HG02798 (cell line): ENCODE data around the gene CCSER1.
"Not testable (repeated sequence)": the region's sequence is repeated elsewhere in the genome, so short reads cannot be mapped to it uniquely, and the experiment has no call there.

Source experiments
- ATAC-seq: cut with Tn5 transposase; IDR thresholded peaks from one replicate; pipeline ENCODE4 v1.9.1; 2021; ENCODE audit warnings: mild to moderate bottlenecking; ENCODE audit not compliant: unreplicated experiment, poor library complexity

The CCSER1 gene

DNA sequence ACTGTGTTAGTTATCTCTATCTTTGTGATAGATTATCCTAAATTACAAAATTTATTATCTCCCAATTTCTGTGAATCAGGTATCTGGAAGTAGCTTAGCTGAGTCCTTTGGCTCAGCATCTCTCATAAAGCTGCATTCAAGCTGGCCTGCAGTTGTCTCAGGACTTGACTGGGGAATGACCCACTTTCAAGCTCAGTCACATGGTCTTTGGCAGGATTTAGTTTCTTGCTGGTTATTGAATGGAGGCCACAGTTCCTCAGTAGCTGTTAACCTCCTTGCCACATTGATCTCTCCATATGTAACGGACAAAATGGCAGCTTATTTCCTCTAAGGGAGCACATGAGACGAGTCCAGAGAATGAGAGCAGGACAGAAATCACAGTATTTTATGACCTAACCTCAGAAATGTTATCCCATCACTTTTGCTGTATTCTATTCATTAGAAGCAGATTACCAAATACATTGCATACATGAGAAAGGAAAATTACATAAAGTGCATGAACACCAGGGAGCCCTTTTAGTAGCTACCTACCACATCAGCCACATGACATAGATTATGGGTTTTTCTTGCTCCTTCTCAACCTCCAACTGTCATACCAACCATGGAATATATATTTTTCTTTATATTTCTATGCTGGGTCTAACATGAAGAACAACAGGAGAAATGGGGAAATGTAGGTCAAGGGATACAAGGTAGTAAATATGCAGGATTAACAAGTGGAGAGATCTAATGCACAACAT is 730.1 kb downstream of the CCSER1 start:
- ATAC-seq = no peak

DNA sequence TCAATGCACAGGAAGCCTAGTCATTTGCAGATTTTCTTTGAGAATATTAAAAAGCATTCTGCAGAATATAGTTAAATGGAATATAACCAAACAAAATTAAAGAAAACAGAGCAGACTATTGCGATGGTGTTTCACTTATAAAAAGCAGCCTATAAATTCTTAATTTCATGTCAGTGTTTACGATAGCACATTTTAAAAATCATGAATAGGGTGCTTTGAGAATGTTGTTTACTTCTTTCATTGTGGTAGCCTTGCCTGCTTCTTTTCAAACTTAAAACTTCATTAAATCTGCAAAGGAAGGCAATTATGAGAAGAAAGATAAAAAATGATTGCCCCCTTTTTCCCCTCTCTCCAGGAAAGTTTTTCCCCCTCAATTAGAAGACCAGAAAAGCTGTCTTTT is 748.6 kb downstream of the CCSER1 start:
- no peak for ATAC-seq

DNA sequence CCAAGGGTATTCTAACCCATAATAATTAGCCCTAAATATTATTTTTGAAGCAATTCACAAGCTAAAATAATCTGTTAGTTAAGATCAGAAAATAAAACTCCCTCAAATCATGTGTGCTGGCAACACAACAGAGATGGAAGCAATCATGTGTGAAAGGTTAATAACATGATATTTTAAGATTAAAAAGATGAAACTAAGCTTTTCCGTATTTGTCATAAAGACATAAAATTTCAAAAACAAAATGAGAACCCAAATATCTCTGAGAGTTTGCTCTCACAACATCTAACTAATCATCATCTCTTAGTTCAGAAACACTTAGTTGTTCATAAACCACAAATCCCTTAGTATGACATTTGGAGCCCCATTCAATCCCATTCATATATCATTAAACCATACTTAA is 749.1 kb downstream of the CCSER1 start:
- no peak for ATAC-seq

DNA sequence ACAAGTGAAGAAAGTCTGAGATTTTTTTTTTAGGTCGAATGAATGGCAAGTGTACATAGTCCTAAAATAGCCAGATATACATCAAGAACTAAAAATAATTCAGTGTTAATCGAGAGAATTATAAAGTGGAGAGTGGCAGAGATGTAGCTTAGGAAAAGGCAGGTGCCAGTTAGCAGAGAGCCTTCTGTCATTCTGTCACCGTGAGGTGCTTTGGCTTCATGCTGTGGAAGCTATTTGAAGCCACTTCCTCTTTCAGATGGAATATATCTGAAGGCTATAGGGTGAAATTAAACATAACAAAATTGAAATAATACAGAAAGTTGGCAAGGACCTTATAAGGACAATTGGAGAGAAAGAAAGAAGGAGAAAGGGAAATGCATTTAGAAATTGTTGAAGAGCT is 756.3 kb downstream of the CCSER1 start:
- peak; percentile 57 for ATAC-seq

DNA sequence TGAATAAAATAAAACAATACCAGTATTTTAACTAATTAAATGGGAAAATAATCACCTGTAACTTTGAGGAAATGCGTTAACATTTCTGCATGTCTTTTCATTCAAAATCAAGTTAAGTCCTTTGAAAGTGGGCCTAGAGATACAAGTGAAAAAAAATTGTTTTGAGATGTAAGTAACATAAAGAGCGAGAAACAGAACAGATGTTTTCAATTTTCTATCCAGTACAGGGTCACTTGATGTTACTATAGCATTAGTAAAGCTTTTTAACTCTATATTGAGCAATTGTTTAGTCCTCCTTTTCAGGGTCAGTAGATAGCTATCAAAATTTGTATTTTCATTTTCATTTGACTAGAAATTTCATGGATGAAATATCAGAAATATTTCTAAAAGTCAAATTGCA is 761.4 kb downstream of the CCSER1 start:
- no peak for ATAC-seq

DNA sequence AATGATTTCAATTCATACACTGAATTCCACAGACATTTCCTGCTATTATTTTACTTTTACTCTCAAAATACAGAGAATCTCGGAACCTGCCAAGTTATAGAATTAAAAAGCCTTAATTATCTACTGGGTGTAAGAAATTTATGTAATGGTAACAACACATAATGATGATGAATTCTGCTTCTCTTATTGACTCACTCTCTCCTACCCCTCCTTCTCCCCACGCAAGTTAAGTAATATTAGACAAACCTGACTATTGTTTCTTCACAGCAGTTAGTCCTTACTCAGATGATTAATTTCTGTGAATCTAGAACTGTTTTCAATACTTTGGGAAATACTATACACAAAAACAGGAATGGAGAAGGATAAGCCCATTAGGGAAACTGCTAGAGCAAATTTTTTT is 762.0 kb downstream of the CCSER1 start:
- no peak for ATAC-seq

DNA sequence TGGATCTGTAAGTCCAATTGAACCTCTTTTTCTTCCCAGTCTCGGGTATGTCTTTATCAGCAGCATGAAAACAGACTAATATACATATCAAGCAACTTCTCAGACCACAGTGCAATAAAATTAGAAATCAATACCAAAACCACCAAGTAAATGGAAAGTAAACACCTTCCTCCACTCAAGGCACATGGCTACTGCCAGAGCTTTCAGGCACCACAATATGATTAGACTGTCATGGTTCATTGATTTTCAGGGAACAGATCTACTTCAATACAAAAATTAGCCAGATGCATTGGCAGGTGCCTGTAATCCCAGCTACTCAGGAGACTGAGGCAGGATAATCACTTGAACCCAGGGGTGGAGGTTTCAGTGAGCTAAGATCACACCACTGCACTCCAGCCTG is 776.2 kb downstream of the CCSER1 start:
- not testable (repeated sequence) for ATAC-seq

DNA sequence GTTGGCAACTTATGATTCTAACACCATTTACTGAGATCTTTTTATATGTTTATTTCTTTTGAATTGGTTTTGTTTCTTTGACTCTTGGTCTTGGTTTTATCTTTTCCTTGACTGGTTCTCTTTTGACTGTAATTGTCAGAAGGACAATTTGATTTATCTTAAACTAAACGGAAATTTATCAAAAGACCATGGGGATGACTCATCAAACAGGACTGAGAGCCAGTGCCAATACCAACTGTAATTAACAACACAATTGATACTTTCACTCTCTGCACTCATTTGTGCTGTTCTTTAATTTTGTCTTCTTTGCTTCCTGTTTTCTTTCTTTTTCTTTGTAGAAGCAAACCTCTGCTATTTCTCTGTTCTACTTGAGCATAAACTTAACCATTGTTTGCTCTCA is 776.8 kb downstream of the CCSER1 start:
- no peak for ATAC-seq

DNA sequence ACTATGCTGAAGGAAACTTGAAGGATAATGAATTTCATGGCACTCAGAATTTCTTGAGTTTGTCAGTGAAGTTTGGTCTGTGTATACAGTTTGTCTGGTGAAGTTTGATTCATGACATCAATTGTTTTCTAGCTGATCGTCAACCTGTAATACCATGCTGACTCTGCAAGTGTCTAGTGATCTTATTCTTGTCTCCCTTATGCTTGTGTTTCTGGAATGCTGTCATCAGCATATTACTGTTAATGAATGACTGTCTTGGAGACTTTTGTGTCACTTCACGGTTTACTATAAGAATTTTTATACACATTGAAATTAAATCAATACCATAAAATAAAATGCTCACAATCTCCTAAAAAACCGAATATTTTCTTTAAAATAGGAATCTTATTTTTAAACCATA is 779.0 kb downstream of the CCSER1 start:
- no peak for ATAC-seq

DNA sequence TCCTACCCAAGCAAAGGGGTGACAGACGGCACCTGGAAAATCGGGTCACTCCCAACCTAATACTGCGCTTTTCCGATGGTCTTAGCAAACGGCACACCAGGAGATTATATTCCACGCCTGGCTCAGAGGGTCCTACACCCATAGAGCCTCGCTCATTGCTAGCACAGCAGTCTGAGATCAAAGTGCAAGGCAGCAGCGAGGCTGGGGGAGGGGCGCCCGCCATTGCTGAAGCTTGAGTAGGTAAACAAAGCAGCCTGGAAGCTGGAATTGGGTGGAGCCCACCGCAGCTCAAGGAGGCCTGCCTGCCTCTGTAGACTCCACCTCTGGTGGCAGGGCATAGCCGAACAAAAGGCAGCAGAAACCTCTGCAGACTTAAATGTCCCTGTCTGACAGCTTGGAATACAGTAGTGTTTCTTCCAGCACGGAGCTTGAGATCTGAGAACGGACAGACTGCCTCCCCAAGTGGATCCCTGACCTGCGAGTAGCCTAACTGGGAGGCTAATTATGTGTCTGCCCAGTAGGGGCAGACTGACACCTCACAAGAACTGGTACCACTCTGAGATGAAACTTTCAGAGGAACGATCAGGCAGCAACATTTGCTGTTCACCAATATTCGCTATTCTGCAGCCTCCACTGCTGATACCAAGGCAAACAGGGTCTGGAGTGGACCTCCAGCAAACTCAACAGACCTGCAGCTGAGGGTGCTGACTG is 784.7 kb downstream of the CCSER1 start:
- ATAC-seq = not testable (repeated sequence)

DNA sequence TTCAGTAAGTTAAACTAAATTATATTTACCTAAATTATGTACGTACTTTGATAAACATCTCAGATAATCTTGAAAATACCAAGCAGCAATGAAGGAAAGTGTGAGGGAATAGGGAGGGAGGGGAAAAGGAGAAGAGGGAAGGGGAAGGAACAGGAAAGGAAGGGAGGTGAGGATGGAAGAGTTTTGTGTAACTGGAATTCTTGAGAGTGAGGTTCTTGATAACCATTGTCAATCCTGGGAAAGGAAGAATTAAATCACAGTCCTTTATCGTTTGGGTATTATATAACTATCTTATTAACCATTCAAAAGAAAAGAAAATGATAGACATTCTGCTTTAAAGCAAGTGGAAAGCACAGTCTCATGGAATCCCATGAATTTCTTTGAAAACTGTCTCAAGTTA is 795.0 kb downstream of the CCSER1 start:
- no peak for ATAC-seq

DNA sequence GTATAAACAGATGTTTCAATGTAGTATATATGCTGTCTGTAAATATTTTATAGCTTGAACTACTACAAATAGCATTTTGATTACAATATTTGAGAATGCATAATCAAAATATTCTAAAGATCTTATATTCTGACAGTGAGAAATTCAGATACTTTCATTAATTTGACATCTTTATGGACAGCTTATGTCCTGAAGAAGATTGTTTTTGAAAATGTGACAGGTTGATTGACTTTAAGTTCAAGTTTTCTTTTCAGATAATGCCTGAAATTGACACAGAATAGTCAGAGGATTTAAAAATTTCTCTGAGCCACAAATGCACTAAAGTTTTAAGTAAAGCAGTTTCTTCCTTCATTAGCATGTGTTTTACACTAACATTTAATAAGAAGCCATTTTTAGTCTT is 799.8 kb downstream of the CCSER1 start:
- no peak for ATAC-seq

DNA sequence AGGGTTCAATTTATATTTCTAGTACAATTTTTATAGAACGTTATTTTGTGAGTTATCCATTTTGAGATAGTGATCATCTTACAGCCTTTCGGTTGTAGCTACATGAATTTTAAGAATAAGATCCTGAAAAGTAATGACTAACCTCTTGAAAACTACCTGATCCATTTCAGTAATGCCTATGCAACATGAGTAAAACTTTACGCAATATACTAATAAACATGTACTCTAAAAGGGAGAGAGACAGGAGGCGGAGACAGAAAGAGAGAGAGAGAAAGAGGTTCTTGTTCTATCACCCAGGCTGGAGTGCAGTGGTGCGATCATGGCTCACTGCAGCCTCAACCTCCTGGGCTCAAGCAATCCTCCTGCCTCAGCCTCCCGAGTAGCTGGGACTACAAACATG is 816.1 kb downstream of the CCSER1 start:
- no peak for ATAC-seq

DNA sequence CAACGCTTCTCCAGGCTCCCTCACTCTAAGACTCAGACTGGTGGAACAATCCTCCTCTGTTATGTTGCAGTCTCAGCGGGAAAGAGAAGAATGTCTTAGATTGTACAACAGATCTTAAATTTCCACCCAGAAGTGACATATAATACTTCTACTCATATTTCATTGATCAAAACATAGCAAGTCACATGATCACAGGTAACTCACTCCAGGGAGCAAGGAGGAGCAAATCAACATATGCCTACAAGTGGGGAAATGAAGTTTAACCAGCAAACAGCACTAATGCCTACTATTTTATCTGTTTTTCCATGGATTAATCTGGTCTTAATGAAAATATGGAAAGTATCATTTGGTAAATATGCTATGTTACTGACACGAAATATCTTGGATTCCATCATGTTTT is 819.8 kb downstream of the CCSER1 start:
- no peak for ATAC-seq

DNA sequence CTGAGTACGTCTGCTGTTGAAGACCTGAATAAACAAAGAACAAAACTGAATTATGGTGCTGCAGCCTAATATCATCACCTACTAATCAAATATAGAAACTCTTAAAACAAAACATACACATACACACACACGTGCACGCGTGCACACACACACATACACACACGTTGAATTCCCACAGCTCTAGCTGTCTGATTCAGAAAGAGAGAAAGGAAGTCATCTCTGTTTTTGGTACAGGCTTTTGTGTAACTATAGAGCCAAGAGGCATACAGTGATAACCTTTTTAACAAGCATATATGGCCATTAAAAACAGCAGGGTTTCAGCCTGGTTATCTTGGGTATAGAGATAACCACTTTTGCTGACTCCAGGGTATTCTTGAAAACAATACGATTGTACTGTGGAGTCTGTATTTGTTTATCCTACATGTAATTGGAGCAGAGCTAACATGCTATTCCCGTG is 823.2 kb downstream of the CCSER1 start:
- ATAC-seq = no peak

DNA sequence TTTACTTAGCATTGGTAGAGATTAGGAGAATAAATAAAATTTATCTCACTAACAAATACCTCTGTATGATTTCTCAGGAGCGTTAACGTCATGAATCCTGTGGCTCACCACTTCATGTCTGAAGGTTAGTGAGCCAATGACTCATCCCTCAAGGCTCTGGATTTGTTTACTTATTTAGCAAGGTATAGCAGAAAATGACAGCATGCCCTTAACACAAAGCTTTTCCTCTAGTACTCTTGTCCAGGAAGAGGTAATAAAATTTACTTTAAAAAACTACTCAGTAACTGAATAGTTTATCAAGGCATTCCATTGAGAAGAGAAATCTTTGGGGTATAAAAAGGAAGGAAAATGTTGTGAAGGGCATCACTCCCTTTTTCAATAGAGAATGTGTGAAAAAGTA is 823.8 kb downstream of the CCSER1 start:
- no peak for ATAC-seq

DNA sequence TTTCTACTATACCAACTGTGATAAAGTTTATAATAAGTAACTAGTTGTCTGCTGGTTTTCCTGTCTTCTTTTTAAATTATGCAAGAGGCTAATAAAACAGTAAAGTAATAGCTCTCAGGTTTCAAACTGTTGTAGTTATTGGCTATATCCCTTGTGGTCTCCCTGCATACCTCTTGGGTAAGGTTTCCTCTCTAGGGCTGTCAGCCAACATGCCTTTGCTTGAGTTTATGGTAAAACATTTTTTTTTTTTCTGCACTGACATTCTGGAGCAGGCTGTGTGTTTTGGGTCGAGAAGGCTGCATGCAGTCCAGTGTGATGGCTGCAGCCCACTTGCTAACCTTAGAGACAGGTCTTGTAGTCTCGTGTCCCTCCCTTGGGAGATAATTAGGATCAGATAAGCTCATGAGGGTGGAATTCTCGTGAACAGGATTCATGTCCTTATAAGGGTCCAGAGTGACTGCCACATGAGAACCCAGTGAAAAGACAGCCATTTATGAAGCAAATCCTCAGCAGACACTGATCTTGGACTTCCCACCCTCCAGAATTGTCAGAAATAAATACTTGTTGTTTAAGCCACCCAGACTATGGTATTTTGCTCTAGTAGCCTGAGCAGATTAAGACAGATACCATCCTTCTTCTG is 831.2 kb downstream of the CCSER1 start:
- no peak for ATAC-seq

DNA sequence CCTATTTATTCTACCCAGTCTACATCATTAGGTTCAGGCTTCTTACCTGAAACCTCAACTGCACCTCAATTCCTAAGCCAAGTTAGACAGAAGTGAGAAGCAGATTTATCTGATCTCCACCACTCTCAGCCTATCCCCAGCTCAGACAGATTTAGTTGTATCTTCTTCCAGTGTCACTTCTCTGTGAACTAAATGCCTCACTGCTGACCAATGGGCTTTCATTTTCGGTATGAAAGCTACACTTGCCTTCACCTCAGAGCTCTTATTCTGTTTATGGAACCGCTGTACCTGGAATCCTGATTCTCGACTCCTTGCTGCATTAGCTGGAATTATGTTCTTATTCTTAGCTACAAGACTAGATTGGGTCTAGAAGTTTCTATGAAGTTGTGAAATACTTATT is 833.2 kb downstream of the CCSER1 start:
- peak; percentile 76 for ATAC-seq

DNA sequence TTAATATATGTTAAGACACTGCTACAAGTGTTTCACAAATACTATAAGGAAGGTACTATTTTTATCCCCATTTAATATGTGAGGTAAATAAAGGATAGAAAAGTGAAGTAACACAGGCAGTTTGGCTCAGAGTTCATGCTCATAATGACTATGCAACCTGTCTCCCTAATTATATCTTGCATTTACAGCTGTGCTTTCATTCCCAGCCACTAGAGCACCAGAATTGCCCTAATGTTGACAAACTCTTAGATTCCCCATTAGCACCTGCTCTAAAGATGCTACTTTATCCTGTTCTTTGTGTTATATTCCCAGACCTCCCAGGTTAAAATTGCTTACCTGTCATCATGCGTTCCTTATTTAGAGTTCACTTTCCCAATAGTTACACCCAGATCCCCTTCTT is 833.6 kb downstream of the CCSER1 start:
- ATAC-seq = peak; percentile 38

DNA sequence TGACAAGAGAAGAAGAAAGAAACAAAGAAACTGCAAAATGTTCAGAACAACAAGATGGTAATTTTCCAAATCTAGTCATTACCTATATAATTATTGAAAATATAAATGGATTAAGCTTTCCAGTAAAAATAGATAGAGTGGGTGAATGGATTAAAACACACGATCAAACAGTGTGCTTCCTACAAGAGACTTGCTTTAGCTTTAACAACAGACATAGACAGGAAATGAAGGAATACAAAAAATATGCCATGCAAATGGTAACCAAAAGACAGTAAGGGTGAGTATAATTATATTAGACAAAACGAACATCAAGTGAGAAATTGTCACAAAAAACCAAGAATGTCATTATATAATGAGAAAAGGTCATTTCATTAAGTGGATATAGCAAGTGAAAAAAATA is 842.8 kb downstream of the CCSER1 start:
- no peak for ATAC-seq

DNA sequence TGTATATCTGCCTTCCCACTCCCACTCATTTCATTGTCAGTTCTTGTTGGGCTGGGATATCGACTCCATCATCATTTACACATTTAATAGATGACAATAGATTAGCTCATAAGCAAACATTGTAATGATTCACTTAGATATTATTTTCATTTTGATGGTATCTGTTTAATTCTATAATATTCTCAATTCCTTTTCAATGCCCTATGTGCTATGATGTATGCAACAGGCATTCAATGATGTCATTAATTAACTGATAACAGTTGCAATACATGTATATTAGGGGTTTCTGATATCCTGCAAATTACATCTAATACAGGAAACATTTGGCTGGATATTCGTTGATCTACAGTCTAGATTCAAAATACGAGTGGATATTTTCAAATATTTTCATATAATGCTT is 850.5 kb downstream of the CCSER1 start:
- ATAC-seq = no peak

DNA sequence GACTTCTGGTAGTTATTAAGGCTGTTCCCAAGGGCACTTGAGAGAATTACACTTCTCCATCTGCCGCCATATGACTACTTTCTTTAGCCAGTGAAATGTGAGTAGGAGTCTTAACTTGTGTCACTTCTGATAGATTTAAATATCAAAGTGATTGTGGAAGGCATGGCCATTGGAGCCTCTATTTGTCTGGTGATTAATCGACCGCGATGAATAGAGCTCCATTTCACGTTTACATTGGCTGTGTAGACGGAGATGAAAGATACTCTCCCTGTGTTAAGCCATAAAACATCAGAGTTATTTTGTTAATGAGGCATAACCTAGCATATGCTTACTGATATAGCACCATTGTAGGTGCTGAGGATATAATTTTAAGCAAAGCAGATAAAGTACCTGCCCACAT is 852.4 kb downstream of the CCSER1 start:
- ATAC-seq = no peak
